ENCODE data around the gene KIAA0319L. TPM values are rescaled to one million over a fixed set of nuclear protein-coding genes. Genes with fewer than 3 reads are reported as not detected.

KIAA0319L gene
- total RNA-seq, 1 donor from 2014 or later = 69.2 TPM

- Mint-ChIP-seq H3K9me3 (ENCODE audit: unreplicated experiment) (no peaks in the 10 kb centered on the region), H3K27ac (ENCODE audit: unreplicated experiment) (peak overlapping the region; percentile 45), H3K27me3 (ENCODE audit: unreplicated experiment) (peaks cover 12% of the 10 kb centered on the region), H3K4me1 (ENCODE audit: unreplicated experiment) (peaks cover 16% of the 10 kb centered on the region), H3K4me3 (ENCODE audit: unreplicated experiment) (peak overlapping the region; percentile 68), H3K36me3 (ENCODE audit: low read depth, unreplicated experiment) (peaks cover 27% of the 10 kb centered on the region)
- peak; percentile 85 for DNase-seq (ENCODE audit: low spot score)
- peak; percentile 72 for TF ChIP-seq CTCF (IDR thresholded peaks at IDR 0.05; ENCODE audit: unreplicated experiment)
Measured at GRCh38 chr1:35564037-35564883, 7.1 kb upstream of the KIAA0319L start.

- Mint-ChIP-seq H3K36me3 (ENCODE audit: low read depth, unreplicated experiment) (peaks cover 23% of the 10 kb centered on the region), H3K4me3 (ENCODE audit: unreplicated experiment) (no peak overlapping the region), H3K9me3 (ENCODE audit: unreplicated experiment) (no peaks in the 10 kb centered on the region), H3K27ac (ENCODE audit: unreplicated experiment) (no peak overlapping the region), H3K4me1 (ENCODE audit: unreplicated experiment) (peaks cover 17% of the 10 kb centered on the region), H3K27me3 (ENCODE audit: unreplicated experiment) (peaks cover 10% of the 10 kb centered on the region)
- DNase-seq (ENCODE audit: low spot score) = no peak
- no peak for TF ChIP-seq CTCF (IDR thresholded peaks at IDR 0.05; ENCODE audit: unreplicated experiment)
Measured at GRCh38 chr1:35563166-35563565, 6.0 kb upstream of the KIAA0319L start.

GRCh38 chr1:35561972-35562680 lies 4.9 kb upstream of the KIAA0319L start:
- peak overlapping the region; percentile 25 for H3K4me3 Mint-ChIP-seq (ENCODE audit: unreplicated experiment)
- no peak for TF ChIP-seq CTCF (IDR thresholded peaks at IDR 0.05; ENCODE audit: unreplicated experiment)
- peaks cover 20% of the 10 kb centered on the region for H3K4me1 Mint-ChIP-seq (ENCODE audit: unreplicated experiment)
- H3K27me3 Mint-ChIP-seq (ENCODE audit: unreplicated experiment) = peaks cover 8% of the 10 kb centered on the region
- peaks cover 23% of the 10 kb centered on the region for H3K36me3 Mint-ChIP-seq (ENCODE audit: low read depth, unreplicated experiment)
- no peaks in the 10 kb centered on the region for H3K9me3 Mint-ChIP-seq (ENCODE audit: unreplicated experiment)
- DNase-seq (ENCODE audit: low spot score) = no peak
- H3K27ac Mint-ChIP-seq (ENCODE audit: unreplicated experiment) = no peak overlapping the region

GRCh38 chr1:35561297-35561971 lies 4.2 kb upstream of the KIAA0319L start:
- Mint-ChIP-seq H3K36me3 (ENCODE audit: low read depth, unreplicated experiment) (peaks cover 20% of the 10 kb centered on the region), H3K9me3 (ENCODE audit: unreplicated experiment) (no peaks in the 10 kb centered on the region), H3K27me3 (ENCODE audit: unreplicated experiment) (peaks cover 10% of the 10 kb centered on the region), H3K4me1 (ENCODE audit: unreplicated experiment) (peaks cover 20% of the 10 kb centered on the region), H3K4me3 (ENCODE audit: unreplicated experiment) (peak overlapping the region; percentile 78), H3K27ac (ENCODE audit: unreplicated experiment) (no peak overlapping the region)
- DNase-seq (ENCODE audit: low spot score) = no peak
- no peak for TF ChIP-seq CTCF (IDR thresholded peaks at IDR 0.05; ENCODE audit: unreplicated experiment)
